B cell (primary cell): ENCODE data around the gene FZD10. TPM values are rescaled to one million over a fixed set of nuclear protein-coding genes. Genes with fewer than 3 reads are reported as not detected.

Source experiments
- ATAC-seq: fragments of 200-7000 bp; cut with Tn5 transposase; one replicate; pipeline ENCODE4 v1.10.0; 2021; ENCODE audit warnings: low read depth, mild to moderate bottlenecking, moderate number of reproducible peaks, moderate library complexity
- CTCF ChIA-PET: fragments of 350-600 bp; sonication (Branson Sonifier 250); formaldehyde crosslinking; loops from one replicate; lab custom pipeline; 2021; ENCODE audit warnings: antibody characterized with exemption, inconsistent platforms; lab: Charles Lee
- POLR2A ChIA-PET: fragments of 350-600 bp; sonication (Branson Sonifier 250); formaldehyde crosslinking; loops from one replicate; lab custom pipeline; 2021; ENCODE audit warnings: antibody characterized with exemption; lab: Charles Lee
- DNase-seq: peaks from one replicate; pipeline ENCODE4 v3.0.0; 2013
- H2AFZ ChIP-seq: 2 replicates; pipeline ENCODE4 v1.6.1; 2012; ENCODE audit warnings: mild to moderate bottlenecking, low read depth, low read length; ENCODE audit not compliant: insufficient read depth, poor library complexity, severe bottlenecking
- H3K27ac ChIP-seq, 2 donors: 1 replicate in 1 of 2; 2 replicates in 1 of 2; pipeline ENCODE4 v1.5.1; 2012 to 2013; ENCODE audit warnings: low read length in 2 of 2, mild to moderate bottlenecking in 2 of 2, moderate library complexity in 1 of 2
- H3K27me3 ChIP-seq, 4 experiments: fragments of 200-600 bp in 1 of 4; sonication (generic) in 1 of 4; replicated peaks in 1 of 4; 1 replicate in 2 of 4; 2 replicates in 2 of 4; pipeline versions ENCODE4 v1.6.1 to v1.7.0; 2013 to 2016; ENCODE audit warnings: low read length in 3 of 4, mild to moderate bottlenecking in 2 of 4, mixed read lengths in 1 of 4, moderate library complexity in 1 of 4; ENCODE audit not compliant: insufficient read depth in 4 of 4, control insufficient read depth in 3 of 4; ENCODE audit errors: control extremely low read depth in 1 of 4
- H3K36me3 ChIP-seq, 2 experiments: replicated peaks in 1 of 2; 1 replicate in 1 of 2; 2 replicates in 1 of 2; pipeline versions ENCODE4 v1.6.1 to v1.7.1; 2013; ENCODE audit warnings: low read length in 1 of 2; ENCODE audit not compliant: insufficient read depth in 2 of 2, control insufficient read depth in 1 of 2; ENCODE audit errors: control extremely low read depth in 1 of 2, extremely low read depth in 1 of 2
- H3K4me1 ChIP-seq, 2 donors: fragments of 200-600 bp in 1 of 2; sonication (generic) in 1 of 2; 1 replicate in 1 of 2; 2 replicates in 1 of 2; pipeline versions ENCODE4 v1.5.1 to v1.6.1; 2013 to 2017; ENCODE audit warnings: low read length in 2 of 2; ENCODE audit not compliant: control insufficient read depth in 2 of 2, insufficient read depth in 2 of 2
- H3K4me2 ChIP-seq: replicated peaks from 2 replicates; pipeline ENCODE3; 2012; ENCODE audit warnings: mild to moderate bottlenecking, low read depth, low read length; ENCODE audit not compliant: poor library complexity, severe bottlenecking
- H3K4me3 ChIP-seq, 5 experiments: fragments of 200-600 bp in 1 of 5; sonication (generic) in 1 of 5; 1 replicate in 3 of 5; 2 replicates in 2 of 5; pipeline versions ENCODE4 v1.5.1 to v1.7.0; 2011 to 2016; ENCODE audit warnings: low read length in 4 of 5, mild to moderate bottlenecking in 4 of 5, low read depth in 2 of 5, control low read depth in 1 of 5, moderate library complexity in 1 of 5; ENCODE audit not compliant: insufficient read depth in 1 of 5; ENCODE audit errors: control extremely low read depth in 1 of 5, extremely low read depth in 1 of 5
- H3K79me2 ChIP-seq: fragments of 200-600 bp; sonication (generic); one replicate; pipeline ENCODE4 v1.6.0; 2016; ENCODE audit warnings: low read length; ENCODE audit not compliant: control insufficient read depth, insufficient read depth
- H3K9ac ChIP-seq: fragments of 200-600 bp; sonication (generic); 2 replicates; pipeline ENCODE4 v1.6.1; 2017; ENCODE audit warnings: mild to moderate bottlenecking, low read length, moderate library complexity
- H3K9me3 ChIP-seq, 3 donors: one replicate each; pipeline versions ENCODE4 v1.6.1 to v1.7.1; 2013; ENCODE audit warnings: low read length in 2 of 3; ENCODE audit not compliant: control insufficient read depth in 2 of 3, insufficient read depth in 1 of 3; ENCODE audit errors: control extremely low read depth in 1 of 3
- H4K20me1 ChIP-seq: 2 replicates; pipeline ENCODE4 v1.6.0; 2012; ENCODE audit warnings: mild to moderate bottlenecking, low read length; ENCODE audit not compliant: insufficient read depth, control insufficient read depth, poor library complexity, severe bottlenecking
- H3K27ac Mint-ChIP-seq: one replicate; pipeline ENCODE4 v1.8.0; 2021; ENCODE audit warnings: mixed read lengths
- H3K27me3 Mint-ChIP-seq: one replicate; pipeline ENCODE4 v1.8.0; 2021; ENCODE audit warnings: mixed read lengths
- H3K4me1 Mint-ChIP-seq: one replicate; pipeline ENCODE4 v1.8.0; 2021; ENCODE audit warnings: mixed read lengths
- H3K4me3 Mint-ChIP-seq: one replicate; pipeline ENCODE4 v1.8.0; 2021; ENCODE audit warnings: mixed read lengths
- H3K9me3 Mint-ChIP-seq: one replicate; pipeline ENCODE4 v1.8.0; 2022; ENCODE audit warnings: mixed read lengths; ENCODE audit not compliant: insufficient read depth
- EZH2 ChIP-seq: IDR thresholded peaks from 2 replicates; pipeline ENCODE4 v1.6.1; 2012; ENCODE audit warnings: borderline replicate concordance, low read depth, mild to moderate bottlenecking, moderate library complexity, low read length; ENCODE audit not compliant: insufficient read depth, poor library complexity, severe bottlenecking
- WGBS: methylation state at CpG from one replicate; pipeline ENCODE4 v1.1.5; 2013; ENCODE audit warnings: missing lambda C conversion rate; ENCODE audit not compliant: insufficient coverage; 5-methylcytosine and 5-hydroxymethylcytosine counted together
- intact Hi-C: fragments of 100-400 bp; cut with micrococcal nuclease; formaldehyde crosslinking; loops from one replicate; pipeline ENCODE4 v1.10.0; 2022
- polyA plus RNA-seq: library from polyadenylated mRNA; depleted of rRNA; stranded (reverse); fragments of >200 nt; gene quantifications from 2 replicates; pipeline ENCODE4 v1.2.3, GENCODE V29; 2012
- total RNA-seq, 2 donors: library from RNA; stranded (reverse); fragments of 120-200 nt in 1 of 2; gene quantifications; 1 replicate in 1 of 2; 2 replicates in 1 of 2; pipeline versions ENCODE4 v1.2.3 to v1.2.4, GENCODE V29; 2013 to 2022
- TF ChIP-seq, protein P1 (sequence below): fragments of 200-600 bp; IDR thresholded peaks from one replicate; pipeline ENCODE4 v1.8.0; 2022; ENCODE audit warnings: antibody characterized with exemption, mild to moderate bottlenecking

Gene FZD10
- total and polyA plus RNA-seq, 2 donors (not counting 1 experiment from before 2014, with no cell fraction given): not detected

- H3K9ac ChIP-seq: no peak overlapping the region
- intact Hi-C loops: no loop called here
- H3K27ac ChIP-seq: no peak overlapping the region
- Mint-ChIP-seq H3K4me3 (no peak overlapping the region), H3K27me3 (no peaks in the 10 kb centered on the region), H3K9me3 (peaks cover 2% of the 10 kb centered on the region), H3K27ac (no peak overlapping the region), H3K4me1 (no peaks in the 10 kb centered on the region)
- ChIA-PET POLR2A (no interaction called here), CTCF (no interaction called here)
- TF ChIP-seq, protein P1, sequence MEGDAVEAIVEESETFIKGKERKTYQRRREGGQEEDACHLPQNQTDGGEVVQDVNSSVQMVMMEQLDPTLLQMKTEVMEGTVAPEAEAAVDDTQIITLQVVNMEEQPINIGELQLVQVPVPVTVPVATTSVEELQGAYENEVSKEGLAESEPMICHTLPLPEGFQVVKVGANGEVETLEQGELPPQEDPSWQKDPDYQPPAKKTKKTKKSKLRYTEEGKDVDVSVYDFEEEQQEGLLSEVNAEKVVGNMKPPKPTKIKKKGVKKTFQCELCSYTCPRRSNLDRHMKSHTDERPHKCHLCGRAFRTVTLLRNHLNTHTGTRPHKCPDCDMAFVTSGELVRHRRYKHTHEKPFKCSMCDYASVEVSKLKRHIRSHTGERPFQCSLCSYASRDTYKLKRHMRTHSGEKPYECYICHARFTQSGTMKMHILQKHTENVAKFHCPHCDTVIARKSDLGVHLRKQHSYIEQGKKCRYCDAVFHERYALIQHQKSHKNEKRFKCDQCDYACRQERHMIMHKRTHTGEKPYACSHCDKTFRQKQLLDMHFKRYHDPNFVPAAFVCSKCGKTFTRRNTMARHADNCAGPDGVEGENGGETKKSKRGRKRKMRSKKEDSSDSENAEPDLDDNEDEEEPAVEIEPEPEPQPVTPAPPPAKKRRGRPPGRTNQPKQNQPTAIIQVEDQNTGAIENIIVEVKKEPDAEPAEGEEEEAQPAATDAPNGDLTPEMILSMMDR: no peak
- TF ChIP-seq EZH2: no peak
- WGBS: 84% methylated on average over 10 of the region's 15 CpGs
- H3K36me3 ChIP-seq: no peaks in the 10 kb centered on the region
- peaks cover 0 to 42% (median 0%) of the 10 kb centered on the region in 3 donors for H3K9me3 ChIP-seq
- DNase-seq (no peak), ATAC-seq (no peak)
- H3K4me1 ChIP-seq: no peaks in the 10 kb centered on the region
- H3K79me2 ChIP-seq: no peaks in the 10 kb centered on the region
- no peak overlapping the region for H3K4me2 ChIP-seq
- no peak overlapping the region for H2AFZ ChIP-seq
- H3K4me3 ChIP-seq: no peak overlapping the region
- no peaks in the 10 kb centered on the region for H4K20me1 ChIP-seq
- H3K27me3 ChIP-seq: no peaks in the 10 kb centered on the region
Measured at GRCh38 chr12:130124605-130125244, 37.5 kb upstream of the FZD10 start.

DNA sequence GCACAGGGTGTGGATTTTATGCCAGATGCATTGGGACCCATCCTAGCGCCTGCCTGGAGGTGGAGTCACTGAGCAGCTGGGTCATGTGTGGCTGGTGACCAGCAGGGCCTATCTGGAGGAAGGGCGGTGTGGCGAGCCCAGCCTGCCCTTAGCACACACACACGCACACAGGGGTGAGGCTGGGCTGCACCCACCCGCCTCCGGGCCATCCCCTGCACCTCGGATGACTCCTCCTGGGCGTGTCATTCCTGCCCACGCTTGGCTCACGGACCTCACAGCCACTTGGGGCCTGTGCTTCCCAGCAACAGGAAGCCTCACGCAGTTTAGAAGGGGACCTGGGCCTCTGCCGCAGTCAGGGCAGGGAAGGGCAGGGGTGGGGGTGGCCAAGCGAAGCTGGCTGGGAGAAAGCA is 36.2 kb upstream of the FZD10 start:
- Histone ChIP-seq H3K79me2 (no peaks in the 10 kb centered on the region), H3K9me3 (peaks cover 0 to 42% (median 0%) of the 10 kb centered on the region in 3 donors), H3K4me2 (no peak overlapping the region), H3K27me3 (no peaks in the 10 kb centered on the region), H3K27ac (no peak overlapping the region), H3K9ac (no peak overlapping the region), H2AFZ (no peak overlapping the region), H3K4me1 (no peaks in the 10 kb centered on the region), H3K4me3 (no peak overlapping the region), H3K36me3 (no peaks in the 10 kb centered on the region), H4K20me1 (no peaks in the 10 kb centered on the region)
- Mint-ChIP-seq H3K27me3 (no peaks in the 10 kb centered on the region), H3K27ac (no peak overlapping the region), H3K4me3 (no peak overlapping the region), H3K4me1 (no peaks in the 10 kb centered on the region), H3K9me3 (peaks cover 2% of the 10 kb centered on the region)
- WGBS: 54% methylated on average over 11 of the region's 13 CpGs
- DNase-seq (no peak), ATAC-seq (no peak)
- POLR2A ChIA-PET: no interaction called here
- intact Hi-C loops: no loop called here
- TF ChIP-seq, protein P1: no peak
- no peak for TF ChIP-seq EZH2
- CTCF ChIA-PET: no interaction called here
